Stimulated activated naive CD4-positive, alpha-beta T cell treated with Interleukin-2 at 50 U/mL for 16 hours (primary cell): ENCODE results near the gene BACE2.
"Not testable (repeated sequence)": the region's sequence is repeated elsewhere in the genome, so short reads cannot be mapped to it uniquely, and the experiment has no call there.

Experiments
- DNase-seq: peaks from one replicate; lab custom pipeline; 2025; lab: John Stamatoyannopoulos, UW

Gene BACE2

DNA sequence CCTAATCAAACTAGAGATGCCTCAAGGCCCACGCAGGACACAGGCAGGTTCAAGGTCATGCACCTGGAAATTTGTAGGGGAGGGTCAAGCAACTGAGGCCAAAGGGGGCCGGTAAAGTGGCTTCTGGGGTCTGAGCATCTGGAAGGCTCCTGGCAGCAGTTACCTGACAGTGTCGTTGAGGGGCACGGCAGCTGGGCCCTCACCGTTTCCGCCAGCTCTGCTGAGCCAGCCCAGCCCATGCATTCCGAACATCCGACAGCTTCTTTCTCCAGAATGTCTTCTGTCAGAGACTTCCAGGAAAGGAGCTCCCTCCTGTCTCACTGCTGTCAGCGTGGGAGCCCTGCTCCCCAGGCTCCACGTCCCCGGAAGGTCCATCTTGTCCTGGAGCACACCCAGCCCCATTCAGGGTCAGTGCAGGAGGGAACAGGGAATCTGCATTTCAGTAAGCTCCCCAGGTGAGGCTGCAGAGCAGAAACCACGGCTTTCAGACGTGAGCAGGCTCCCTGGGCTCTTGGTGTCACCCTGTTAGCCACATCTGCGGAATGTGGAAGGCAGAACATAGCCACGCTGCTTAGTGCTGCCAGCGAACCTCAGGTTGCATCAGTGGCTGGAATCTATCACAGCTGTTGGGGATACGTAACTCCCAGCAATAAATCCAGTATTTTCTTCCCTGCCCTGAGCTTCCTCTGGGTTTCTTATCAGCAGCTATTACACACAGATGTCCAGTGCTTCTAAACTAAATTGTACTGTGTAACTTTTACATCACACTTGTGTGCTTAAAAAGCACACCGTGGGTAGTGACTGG lies 112.4 kb downstream of the BACE2 start:
- no peak for DNase-seq

DNA sequence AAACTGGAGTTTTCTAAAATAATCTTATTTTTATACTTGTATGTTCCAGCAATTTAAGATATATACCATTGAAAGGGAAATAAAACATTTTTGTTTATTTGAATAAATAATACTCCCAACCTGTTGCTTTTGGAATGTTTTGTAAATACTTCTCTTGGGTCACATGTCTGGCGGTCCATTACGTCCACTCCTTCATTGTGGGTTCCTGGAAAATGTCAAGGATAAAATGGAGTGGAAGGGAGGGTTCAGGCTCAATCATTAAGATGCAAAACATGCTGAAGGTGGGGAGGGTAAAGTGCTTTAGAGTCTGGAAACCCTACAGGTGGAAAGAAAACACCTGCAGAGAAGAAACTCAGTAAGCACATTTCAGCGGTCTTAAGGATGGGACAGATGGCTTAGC lies 114.5 kb downstream of the BACE2 start:
- DNase-seq: no peak

DNA sequence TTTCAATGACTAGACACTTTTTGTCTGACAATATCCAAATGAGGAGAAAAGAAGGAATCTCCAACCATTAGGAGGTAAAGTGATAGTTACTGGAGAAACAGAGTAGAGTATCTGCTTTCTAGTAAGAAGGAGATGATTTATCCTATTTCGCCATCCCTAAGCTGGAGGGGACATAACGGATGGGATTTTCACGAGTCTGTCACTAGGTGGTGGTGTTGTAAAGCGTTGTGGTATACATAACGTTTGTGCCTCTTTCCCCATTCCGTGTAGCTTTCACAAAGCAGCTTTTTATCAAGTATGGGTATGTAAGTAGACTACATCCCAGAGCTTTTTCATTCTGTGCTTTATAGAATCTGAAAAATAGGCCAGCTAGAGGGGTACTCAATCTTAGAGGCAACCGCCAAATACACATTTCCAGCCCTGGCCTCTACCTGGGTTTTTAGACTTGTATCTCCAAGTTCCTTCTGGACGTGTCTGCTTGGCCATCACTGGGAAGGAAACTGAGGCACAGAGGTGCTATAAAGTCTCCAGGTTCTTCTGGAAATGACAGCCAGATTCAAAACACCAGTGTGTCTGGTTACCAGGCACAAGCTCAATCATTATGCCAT lies 115.4 kb downstream of the BACE2 start:
- peak; percentile 25 for DNase-seq

DNA sequence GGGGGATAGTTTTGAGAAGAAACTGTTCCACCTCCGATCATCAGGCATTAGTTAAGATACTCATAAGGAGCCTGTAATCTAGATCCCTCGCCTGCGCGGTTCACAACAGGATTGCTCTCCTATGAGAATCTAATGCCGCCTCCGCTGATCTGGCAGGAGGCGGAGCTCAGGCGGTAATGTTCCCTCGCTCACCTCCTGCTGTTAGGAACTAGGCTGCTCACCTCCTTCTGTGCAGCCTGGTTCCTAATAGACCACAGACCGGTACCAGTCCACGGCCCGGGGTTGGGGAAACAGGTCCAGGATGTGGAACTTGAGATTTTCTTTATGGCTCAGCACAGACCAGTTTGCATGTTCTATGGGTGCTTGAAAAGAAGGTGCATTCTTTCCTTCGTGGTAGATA lies 121.5 kb downstream of the BACE2 start:
- no peak for DNase-seq

DNA sequence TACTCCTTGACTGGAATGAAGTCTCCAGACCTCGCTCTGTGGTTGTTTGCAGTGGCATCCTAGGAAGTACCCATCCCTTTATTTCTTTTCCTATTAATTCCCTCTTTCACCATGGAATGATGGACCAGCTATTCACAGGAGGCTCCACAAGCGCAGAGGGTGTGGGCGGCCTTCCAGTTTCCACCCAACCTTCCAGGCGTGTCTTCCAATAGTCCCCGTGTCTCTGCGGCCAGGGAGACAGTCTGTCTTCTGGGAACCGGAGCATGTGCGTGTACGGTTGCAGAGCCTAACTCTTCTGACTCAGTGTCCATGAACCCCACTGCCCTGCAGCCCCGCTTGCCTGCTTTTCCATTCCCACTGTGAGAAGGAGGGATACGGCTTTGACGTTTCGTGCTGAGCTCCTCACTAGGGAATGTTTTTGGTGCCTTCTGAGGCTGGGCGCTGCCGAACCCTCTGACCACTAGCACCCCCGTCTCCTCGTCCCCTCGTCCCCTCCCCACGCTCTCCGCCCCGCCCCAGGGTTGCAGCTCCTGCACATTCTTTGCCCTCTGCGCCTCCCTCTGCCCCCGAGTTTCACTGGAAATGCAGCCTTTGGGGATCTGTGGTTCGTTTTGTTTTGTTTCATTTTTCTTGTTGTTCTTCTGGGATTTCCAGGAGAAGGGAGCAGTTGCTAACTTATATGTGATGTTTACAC lies 122.3 kb downstream of the BACE2 start:
- no peak for DNase-seq

DNA sequence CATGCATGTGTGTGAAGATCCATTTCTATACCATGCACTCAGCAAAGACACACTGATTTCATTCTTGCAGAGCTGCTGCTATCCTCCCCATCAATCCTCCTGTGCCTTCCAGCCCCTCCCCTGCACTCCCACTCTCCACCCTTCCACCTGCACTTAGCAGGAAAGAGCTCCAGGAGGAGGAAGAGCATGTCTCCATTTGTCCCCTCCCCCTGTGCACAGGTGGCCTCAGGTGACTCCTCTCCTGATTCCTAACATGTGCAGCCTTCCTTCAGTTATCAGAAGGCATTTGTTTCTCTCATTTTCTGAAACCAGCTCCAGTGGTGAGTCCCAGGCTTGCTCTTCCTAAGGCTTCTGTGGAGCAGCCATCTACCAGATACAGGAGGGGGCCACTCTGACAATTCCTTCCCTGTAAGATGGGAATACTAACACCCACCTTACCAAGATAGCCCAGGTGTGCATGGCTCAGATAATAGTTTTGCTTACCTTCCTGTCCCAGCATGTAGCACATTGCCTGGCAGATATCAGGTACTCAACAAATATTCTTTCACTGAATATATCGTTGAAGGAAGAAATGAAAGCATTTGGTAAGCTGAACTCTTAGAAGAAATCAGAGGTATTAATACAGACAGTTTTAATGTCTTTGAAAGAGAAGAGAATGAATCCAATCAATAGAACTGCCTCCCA lies 126.7 kb downstream of the BACE2 start:
- DNase-seq: no peak

DNA sequence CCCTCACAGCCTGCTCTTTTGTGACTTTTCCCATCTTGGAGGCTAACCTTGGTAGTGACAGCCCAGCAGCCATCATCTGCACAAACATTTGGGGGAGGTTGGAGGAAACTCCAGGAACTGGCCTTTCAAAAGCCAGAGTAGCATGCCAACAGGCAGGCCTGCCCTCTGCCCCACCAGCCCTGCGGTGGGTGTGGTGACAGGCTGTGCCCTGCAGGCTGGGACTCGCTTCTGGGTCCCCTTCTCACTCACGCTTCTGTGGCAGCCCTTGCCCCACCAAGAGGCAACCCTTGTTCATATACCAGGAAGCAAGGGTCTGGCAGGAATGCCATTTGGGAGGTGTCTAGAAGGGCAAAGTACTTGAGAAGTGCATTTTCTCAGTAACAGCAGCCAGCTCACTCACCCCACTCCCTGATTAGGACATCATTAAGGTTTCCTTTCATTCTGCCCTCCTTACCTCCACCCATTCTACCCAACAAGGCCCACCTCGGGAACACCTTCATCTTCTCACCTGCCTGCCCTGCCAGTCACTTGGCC lies 127.8 kb downstream of the BACE2 start:
- no peak for DNase-seq

DNA sequence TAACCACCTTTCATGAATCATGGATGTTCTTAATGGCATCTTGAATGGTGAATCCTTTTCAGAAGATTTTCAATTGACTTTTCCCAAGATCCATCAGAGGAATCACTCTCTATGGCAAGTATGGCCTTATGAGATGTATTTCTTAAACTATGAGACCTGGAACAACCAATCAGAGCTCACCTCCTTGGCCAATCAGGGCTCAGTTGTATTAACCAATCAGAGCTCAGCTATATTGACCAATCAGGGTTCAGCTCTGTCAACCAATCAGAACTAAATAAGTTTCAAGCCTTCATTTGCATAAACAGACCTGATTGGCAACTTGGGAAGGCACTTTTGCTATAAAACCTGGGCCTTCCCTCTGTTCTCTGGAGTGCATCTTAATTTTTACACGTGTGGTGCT lies 135.0 kb downstream of the BACE2 start:
- DNase-seq: no peak

DNA sequence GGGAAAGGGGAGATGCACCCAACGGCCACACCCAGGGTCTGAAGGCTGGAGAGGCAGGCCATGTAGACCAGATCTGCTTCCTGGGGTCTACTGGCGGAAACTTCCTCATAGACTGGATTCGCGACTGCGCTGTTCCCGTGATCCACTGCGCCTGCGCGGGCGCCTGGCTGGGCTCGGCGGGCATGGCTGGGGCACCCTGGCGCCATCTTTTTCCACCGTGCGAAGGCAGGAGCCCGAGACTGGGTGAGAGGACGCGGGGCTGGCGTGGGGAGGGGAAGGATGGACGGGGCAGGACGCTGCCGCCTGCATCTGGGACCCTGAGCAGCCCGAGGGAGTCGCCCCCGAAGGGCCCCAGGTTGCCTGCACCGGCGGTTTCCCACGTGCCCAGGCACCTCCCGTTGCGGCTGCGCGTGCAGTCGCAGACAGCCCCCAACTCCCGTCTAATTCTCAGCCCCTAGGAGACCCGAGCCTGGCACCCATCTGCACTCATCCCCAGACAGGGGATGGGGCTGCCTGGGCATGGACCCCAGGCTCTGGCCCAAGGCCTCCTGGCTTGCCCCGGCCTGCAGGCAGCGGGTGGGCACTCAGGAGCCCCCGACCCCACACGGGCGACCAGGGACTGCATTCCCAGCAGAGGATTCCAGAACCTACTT lies 136.2 kb downstream of the BACE2 start:
- no peak for DNase-seq

DNA sequence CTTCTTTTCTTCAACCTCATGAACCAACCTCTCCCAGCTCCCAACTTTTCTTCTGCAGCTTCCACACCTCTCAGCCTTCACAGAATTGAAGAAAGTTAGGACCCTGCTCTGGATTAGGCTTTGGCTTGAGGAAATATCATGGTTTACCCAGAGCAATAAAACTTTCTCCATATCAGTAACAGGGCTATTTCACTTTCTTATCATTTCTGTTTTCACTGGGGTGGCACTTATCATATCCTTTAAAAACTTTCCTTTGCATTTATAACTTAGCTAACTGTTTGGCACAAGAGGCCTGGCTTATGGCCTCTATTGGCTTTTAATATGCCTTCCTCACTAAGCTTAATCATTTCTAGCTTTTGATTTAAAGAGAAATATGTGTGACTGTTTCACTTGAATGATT lies 139.3 kb downstream of the BACE2 start:
- no peak for DNase-seq

DNA sequence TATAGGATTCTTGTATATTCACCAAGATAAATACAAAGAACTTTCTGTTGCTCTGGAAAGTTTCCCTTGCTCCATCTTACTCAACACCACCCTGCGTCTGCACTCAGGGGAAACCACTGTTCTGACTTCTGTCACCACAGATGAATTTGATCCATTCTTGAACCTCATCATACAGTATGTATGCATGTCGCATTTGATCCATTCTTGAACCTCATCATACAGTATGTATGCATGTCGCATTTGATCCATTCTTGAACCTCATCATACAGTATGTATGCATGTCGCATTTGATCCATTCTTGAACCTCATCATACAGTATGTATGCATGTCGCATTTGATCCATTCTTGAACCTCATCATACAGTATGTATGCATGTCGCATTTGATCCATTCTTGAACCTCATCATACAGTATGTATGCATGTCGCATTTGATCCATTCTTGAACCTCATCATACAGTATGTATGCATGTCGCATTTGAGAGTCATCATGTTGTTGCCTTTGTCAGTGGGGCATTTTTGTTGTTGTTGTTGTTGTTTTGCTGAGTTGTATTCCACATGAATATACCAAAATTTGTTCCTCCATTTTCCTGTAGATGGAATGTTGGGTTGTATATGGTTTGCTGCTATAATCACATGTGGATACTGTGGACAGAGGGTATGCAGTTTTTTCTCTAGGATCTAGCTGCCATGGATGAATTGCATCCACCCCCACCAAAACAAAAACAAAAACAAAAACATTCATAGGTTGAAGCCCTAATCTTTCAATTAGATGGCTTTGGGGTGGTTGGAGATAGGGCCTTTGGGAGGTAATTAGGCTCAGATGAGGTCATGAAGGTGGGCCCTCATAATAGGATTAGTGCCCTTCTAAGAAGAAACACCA lies 145.6 kb downstream of the BACE2 start:
- not testable (repeated sequence) for DNase-seq

DNA sequence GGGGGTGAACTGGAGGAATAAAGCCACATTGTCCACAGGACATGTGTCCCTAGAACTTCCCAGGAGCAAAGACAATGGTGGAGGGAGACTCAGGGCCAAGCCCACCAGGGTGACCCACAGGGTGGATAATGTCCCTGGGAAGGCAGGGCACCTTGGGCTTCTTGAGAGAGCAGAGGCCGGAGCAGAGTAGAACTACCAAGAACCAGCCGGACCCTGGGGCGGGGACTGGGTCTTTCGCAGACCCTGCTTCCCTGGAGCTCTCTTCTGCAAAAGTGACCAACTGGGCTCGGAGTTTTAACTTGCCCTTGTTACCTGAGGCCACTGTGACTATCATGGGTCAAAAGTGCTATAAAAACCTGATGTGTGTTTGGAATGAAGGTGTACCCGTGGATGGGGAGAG lies 147.8 kb downstream of the BACE2 start:
- DNase-seq: no peak

DNA sequence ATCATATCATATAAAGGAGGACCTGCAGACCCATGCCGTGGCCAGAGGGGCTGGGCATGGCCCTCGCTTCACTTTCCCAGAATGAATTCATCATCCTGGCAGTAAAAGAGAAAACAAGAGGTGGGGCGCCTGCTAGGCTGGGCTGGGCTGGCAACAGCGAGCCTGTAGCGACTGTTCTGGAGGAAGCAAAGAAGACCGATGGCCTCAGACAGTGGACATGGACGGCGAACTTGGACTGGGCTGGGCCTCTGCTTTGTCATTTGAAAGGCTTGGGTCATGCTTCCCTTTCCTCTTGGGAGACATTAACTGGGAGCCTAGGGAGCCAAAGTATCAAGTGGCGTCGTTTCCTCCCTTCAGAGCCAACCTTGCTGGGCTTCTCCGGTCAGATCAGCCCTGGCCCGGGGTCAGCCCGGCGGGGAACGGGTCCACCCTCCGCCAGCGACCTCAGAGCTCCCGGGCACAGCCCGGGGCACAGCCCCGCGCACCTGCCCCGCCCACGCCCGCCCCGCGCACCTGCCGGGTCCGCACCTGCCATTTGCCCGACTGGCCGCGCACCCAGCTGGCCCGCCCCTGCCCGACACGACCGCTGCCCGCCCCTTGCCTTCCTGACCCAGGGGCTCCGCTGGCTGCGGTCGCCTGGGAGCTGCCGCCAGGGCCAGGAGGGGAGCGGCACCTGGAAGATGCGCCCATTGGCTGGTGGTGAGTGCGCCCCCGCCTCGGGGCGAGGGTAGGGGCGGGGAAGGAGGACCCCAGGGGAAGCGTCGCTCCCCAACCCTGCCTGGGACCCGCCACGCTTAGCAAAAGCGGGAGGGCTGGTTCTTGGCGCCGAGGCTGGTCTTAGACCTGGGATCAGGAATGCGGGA lies 148.5 kb downstream of the BACE2 start, which contains the start of gene FAM3B:
Gene FAM3B, plus strand, starts transcription at position 602 of the 863 bp plus-strand sequence. Its CDS starts 79 bp downstream, at position 681.
- DNase-seq: no peak

DNA sequence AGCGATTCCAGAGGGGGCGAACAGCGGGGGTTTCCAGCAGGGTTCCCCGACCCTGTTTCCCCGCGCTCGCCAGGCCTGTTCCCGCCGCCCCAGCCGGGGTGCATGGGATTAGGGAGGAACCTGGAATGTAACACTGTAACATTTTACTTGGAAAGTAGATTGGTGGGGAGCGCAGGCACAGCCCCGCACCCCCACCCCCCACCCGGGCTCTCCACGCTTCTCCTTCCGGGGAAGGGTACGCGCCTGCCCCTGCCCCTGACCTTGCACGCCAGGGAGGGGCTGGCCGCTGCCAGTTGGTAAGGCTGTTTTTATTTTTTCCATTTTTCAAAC lies 149.1 kb downstream of the BACE2 start:
- no peak for DNase-seq

DNA sequence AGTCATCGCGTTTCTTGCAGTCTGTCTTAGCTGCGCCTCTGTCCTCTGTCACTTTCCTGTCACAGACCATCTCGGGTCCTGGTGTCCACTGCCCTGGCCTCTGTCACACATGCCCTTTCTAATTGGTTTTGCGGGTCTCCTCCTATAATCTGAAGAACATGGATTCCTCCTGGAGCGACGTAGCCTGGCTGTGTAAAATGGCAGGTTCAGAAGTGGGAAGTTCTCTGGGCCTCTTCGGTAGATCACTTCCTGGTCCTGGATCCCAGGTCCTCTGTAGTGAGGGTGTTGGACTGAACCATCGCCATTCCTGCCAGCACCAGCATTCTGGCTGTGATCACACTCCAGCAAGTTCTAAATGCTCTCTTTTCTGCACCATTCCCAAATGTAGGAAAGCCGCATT lies 149.5 kb downstream of the BACE2 start:
- no peak for DNase-seq

DNA sequence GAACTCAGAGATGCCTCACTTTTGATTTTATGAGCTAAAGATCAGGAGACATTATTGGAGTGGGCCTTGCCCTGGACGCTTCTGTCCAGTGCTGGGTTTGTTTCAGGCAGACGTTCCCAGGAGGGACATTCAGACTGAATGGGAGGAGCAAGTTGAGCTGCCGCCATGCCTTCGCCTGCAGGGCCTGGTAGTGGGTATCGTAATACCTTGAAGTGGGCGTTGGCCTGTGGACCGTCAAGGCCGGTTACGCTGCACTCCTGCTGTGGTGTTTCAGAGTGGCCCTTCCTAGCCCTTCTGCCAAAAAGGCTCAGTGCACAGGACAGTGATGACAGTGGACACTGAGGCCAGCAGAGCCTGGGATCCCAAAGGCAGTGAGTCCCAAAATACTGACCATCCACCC lies 150.3 kb downstream of the BACE2 start:
- no peak for DNase-seq

DNA sequence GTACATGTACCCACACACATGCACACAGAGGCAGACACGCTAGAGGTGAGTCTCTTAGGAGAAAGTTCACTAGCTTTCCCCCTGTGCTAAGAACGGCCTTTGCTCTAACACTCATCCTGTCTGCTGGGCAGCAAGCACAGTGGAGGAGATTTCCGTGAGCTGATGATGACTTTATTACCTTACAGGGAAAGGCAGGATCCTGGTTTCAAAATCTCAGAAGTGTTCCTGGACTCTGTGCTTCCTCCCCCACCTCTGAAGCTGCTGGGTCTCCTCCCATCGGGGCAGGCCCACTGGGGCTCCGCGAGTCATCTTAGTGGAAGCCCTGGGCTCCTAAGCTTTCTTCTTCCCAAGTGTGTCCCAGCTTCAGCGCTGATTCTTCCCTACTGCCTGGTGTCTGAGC lies 151.3 kb downstream of the BACE2 start:
- DNase-seq: no peak

DNA sequence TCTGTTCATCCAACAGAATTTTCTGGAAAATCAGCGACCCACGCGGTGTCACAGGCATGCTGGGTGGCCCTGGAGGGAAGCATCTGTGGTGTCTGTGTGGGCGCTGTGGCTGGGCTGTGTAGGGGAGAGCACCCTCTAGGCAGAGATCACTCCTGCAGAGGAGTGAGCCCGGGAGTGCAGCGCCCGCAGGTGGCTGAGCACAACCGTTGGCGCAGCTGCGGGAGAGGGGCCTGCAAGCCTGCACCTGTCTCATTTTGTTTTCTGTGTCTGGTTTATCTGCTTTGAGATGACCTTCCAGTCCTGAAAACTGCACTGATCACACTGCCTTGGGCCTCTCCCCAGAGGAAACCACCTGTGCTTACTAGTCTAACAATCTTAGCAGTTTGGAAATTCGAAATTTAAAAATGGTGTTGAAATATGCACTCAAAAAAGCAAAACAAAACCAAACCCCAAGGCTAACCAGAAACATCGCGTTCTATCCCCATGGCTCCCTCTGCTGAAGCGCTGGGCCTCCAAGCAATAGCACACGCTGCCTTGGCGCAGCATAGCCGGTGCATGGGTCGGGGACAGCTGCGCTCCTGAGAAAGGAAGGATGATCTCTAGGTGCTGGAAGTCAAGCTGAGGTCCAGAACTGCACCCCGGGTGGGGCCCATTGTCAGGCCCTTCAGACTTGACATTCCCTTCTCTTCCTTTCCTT lies 153.4 kb downstream of the BACE2 start:
- no peak for DNase-seq

DNA sequence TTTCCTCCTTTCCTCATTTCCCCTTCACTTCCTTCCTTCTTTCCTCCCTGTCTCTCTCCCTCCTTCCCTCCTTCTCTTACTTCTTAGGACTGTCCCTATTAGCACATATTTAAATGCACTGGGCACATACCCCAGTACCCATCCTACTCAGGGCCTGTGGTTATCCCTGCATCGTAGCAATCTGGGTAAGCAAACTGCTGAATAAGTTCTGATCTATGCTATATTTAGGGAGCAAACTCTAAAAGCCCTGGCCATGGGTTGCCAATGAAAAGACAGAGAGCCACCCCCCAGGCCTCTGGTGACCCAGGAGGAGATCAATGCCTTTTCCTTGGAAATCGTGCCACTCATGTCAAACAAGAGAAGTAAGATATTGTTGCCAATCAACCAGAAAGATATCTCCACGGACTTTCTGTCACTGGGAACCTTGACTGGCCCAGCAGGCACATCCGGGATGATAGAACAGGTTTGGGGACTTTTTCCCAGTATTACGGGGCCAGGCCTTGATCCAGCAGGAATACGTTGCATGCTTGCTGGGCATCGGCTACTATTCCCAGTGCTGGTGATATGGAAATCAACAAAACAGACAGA lies 154.0 kb downstream of the BACE2 start:
- DNase-seq: no peak
